ENCODE data around the gene IL10RB. TPM values are rescaled to one million over a fixed set of nuclear protein-coding genes. Genes with fewer than 3 reads are reported as not detected.
A peak's percentile ranks its signal among the peaks of the same experiment; 100 is the strongest.

IL10RB gene
- total and polyA plus RNA-seq, 2 experiments from 2014 or later = 2.2 to 2.5 TPM

GRCh38 chr21:33262921-33263320 lies 3.2 kb upstream of the IL10RB start:
- Mint-ChIP-seq H3K27ac (no peak overlapping the region), H3K27me3 (ENCODE audit: insufficient read depth, low read depth, poor library complexity) (peaks cover 13% of the 10 kb centered on the region), H3K4me1 (peaks cover 24% of the 10 kb centered on the region), H3K9me3 (no peaks in the 10 kb centered on the region), H3K36me3 (ENCODE audit: low read depth) (peaks cover 18% of the 10 kb centered on the region), H3K4me3 (no peak overlapping the region)
- no peaks in the 10 kb centered on the region for H3K36me3 ChIP-seq (ENCODE audit: insufficient read depth)
- 0 out of 2 replicates have a peak, but pooled peaks cover 2% of the 10 kb centered on the region for H3K9me2 ChIP-seq (ENCODE audit: insufficient read depth)
- H3F3A ChIP-seq (replicated peaks; ENCODE audit: low read depth) = 0 out of 2 replicates have a peak, but pooled peaks cover 9% of the 10 kb centered on the region
- H4K20me1 ChIP-seq (replicated peaks; ENCODE audit: insufficient read depth) = no peaks in the 10 kb centered on the region
- no peak overlapping the region for H3K4me3 ChIP-seq
- no peak overlapping the region for H2AFZ ChIP-seq
- ATAC-seq (no peak), DNase-seq (ENCODE audit: low spot score) (no peak)
- no peak for TF ChIP-seq ZNF114 (CRISPR knock-in tag; IDR thresholded peaks at IDR 0.05)
- no peaks in the 10 kb centered on the region for H3K79me2 ChIP-seq (replicated peaks; ENCODE audit: insufficient read depth)
- H3K4me2 ChIP-seq = no peak overlapping the region
- no peaks in the 10 kb centered on the region for H3K27me3 ChIP-seq (ENCODE audit: insufficient read depth)
- no peak overlapping the region for H3K27ac ChIP-seq (ENCODE audit: low read depth)
- peaks cover 24% of the 10 kb centered on the region for H3K4me1 ChIP-seq (ENCODE audit: insufficient read depth)

- DNase-seq (ENCODE audit: low spot score) (peak; percentile 17), ATAC-seq (no peak)
- Mint-ChIP-seq H3K9me3 (no peaks in the 10 kb centered on the region), H3K4me1 (peaks cover 24% of the 10 kb centered on the region), H3K4me3 (no peak overlapping the region), H3K27me3 (ENCODE audit: insufficient read depth, low read depth, poor library complexity) (peaks cover 16% of the 10 kb centered on the region), H3K27ac (no peak overlapping the region), H3K36me3 (ENCODE audit: low read depth) (peaks cover 5% of the 10 kb centered on the region; the same call in 1 of the 3 replicates)
- Histone ChIP-seq H3K79me2 (replicated peaks; ENCODE audit: insufficient read depth) (no peaks in the 10 kb centered on the region), H3K27ac (ENCODE audit: low read depth) (no peak overlapping the region), H3K4me1 (ENCODE audit: insufficient read depth) (peaks cover 24% of the 10 kb centered on the region), H3K4me2 (no peak overlapping the region), H3K27me3 (ENCODE audit: insufficient read depth) (no peaks in the 10 kb centered on the region), H3K9me2 (ENCODE audit: insufficient read depth) (no peaks in the 10 kb centered on the region), H4K20me1 (replicated peaks; ENCODE audit: insufficient read depth) (no peaks in the 10 kb centered on the region), H3F3A (replicated peaks; ENCODE audit: low read depth) (0 out of 2 replicates have a peak, but pooled peaks cover 9% of the 10 kb centered on the region), H3K36me3 (ENCODE audit: insufficient read depth) (no peaks in the 10 kb centered on the region), H2AFZ (no peak overlapping the region), H3K4me3 (no peak overlapping the region)
- TF ChIP-seq POLR2AphosphoS5 (IDR thresholded peaks at IDR 0.05; ENCODE audit: low read depth) (no peak), EZH2phosphoT487 (IDR thresholded peaks at IDR 0.05; ENCODE audit: unreplicated experiment) (no peak), ETS1 (IDR thresholded peaks at IDR 0.05) (no peak)
Measured at GRCh38 chr21:33264561-33264960, 1.6 kb upstream of the IL10RB start.

GRCh38 chr21:33265664-33266049 lies 510 bp upstream of the IL10RB start:
- no peak overlapping the region for H3K27ac ChIP-seq (ENCODE audit: low read depth)
- ATAC-seq (peak; percentile 52), DNase-seq (ENCODE audit: low spot score) (peak; percentile 65)
- H2AFZ ChIP-seq = peak overlapping the region; percentile 31; the same call in 1 of the 2 replicates
- peak overlapping the region; percentile 80 for H3K4me3 ChIP-seq
- H3K4me3 Mint-ChIP-seq = peak overlapping the region; percentile 75
- peaks cover 5% of the 10 kb centered on the region; the same call in 1 of the 3 replicates for H3K36me3 Mint-ChIP-seq (ENCODE audit: low read depth)
- TF ChIP-seq REST (IDR thresholded peaks at IDR 0.05; ENCODE audit: unreplicated experiment) = peak; percentile 50
- no peak for TF ChIP-seq ZNF114 (CRISPR knock-in tag; IDR thresholded peaks at IDR 0.05)
- TF ChIP-seq EZH2 (IDR thresholded peaks at IDR 0.05; ENCODE audit: low read depth, unreplicated experiment) = no peak
- no peak for TF ChIP-seq ZNF331 (CRISPR knock-in tag; IDR thresholded peaks at IDR 0.05; ENCODE audit: low read depth)
- H3K27ac Mint-ChIP-seq = no peak overlapping the region
- H3K36me3 ChIP-seq (ENCODE audit: insufficient read depth) = no peaks in the 10 kb centered on the region
- H3K27me3 Mint-ChIP-seq (ENCODE audit: insufficient read depth, low read depth, poor library complexity) = peaks cover 17% of the 10 kb centered on the region
- no peaks in the 10 kb centered on the region for H3K9me3 Mint-ChIP-seq
- no peaks in the 10 kb centered on the region for H3K9me2 ChIP-seq (ENCODE audit: insufficient read depth)
- H3K27me3 ChIP-seq (ENCODE audit: insufficient read depth) = no peaks in the 10 kb centered on the region
- H4K20me1 ChIP-seq (replicated peaks; ENCODE audit: insufficient read depth) = no peaks in the 10 kb centered on the region; the same call in 1 of the 2 replicates
- peak overlapping the region; percentile 80 for H3K4me2 ChIP-seq
- peaks cover 24% of the 10 kb centered on the region for H3K4me1 ChIP-seq (ENCODE audit: insufficient read depth)
- H3K79me2 ChIP-seq (replicated peaks; ENCODE audit: insufficient read depth) = no peaks in the 10 kb centered on the region
- peaks cover 24% of the 10 kb centered on the region for H3K4me1 Mint-ChIP-seq
- H3F3A ChIP-seq (replicated peaks; ENCODE audit: low read depth) = 0 out of 2 replicates have a peak, but pooled peaks cover 9% of the 10 kb centered on the region
